ENCODE measurements around the gene FAT4.

Gene FAT4, protein sequence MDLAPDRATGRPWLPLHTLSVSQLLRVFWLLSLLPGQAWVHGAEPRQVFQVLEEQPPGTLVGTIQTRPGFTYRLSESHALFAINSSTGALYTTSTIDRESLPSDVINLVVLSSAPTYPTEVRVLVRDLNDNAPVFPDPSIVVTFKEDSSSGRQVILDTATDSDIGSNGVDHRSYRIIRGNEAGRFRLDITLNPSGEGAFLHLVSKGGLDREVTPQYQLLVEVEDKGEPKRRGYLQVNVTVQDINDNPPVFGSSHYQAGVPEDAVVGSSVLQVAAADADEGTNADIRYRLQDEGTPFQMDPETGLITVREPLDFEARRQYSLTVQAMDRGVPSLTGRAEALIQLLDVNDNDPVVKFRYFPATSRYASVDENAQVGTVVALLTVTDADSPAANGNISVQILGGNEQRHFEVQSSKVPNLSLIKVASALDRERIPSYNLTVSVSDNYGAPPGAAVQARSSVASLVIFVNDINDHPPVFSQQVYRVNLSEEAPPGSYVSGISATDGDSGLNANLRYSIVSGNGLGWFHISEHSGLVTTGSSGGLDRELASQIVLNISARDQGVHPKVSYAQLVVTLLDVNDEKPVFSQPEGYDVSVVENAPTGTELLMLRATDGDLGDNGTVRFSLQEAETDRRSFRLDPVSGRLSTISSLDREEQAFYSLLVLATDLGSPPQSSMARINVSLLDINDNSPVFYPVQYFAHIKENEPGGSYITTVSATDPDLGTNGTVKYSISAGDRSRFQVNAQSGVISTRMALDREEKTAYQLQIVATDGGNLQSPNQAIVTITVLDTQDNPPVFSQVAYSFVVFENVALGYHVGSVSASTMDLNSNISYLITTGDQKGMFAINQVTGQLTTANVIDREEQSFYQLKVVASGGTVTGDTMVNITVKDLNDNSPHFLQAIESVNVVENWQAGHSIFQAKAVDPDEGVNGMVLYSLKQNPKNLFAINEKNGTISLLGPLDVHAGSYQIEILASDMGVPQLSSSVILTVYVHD (N-terminal part only)

DNA sequence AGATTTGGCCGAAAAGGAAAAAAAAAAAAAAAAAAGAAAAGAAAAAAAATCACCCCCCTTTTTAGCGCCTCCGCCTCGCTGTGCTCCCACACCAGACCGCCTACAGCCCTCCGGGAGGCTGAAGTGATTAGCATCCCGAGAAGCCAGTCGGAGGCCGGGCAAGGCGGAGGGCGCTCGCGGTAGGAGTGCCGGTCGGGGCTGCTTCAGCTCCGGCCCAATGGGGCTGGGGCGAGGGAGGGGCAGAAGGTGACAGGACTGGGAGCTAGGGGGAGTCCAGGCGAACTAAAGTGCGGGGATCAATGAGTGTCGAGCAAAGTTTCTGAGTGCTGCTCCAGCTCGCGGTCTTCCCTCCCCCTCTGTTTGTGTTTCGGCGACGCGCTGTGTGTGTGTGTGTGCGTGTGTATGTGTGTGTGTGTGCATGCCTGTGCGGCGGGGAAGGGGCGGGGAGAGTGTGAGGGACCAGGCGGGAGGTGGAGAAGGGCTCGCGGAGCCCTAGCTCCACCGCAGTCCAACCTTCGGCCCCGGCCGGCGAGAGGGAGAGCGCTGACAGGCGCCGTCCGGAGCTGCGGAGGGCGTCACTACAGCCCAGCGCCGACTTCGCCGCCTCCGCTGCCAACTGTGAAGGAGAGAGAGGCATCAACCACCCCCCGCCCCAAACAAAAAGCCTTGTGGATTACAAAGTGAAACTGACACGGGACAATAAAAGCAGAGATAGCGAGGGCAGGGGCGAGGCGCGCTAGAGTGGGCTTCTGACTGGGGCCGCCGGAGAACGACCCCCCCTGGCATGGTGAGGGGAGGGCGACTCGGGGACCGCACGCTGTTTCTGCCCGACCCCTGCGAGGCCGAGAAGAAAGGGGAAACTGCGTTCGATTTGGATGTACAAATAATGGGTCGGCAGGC is at the start of gene FAT4:
Gene FAT4, plus strand, starts transcription at position 280 of the 900 bp plus-strand sequence. CDS start 1,457 bp downstream, outside the sequence.
- DNase-seq (ENCODE audit: low read depth, low spot score), result peak; percentile 99

DNA sequence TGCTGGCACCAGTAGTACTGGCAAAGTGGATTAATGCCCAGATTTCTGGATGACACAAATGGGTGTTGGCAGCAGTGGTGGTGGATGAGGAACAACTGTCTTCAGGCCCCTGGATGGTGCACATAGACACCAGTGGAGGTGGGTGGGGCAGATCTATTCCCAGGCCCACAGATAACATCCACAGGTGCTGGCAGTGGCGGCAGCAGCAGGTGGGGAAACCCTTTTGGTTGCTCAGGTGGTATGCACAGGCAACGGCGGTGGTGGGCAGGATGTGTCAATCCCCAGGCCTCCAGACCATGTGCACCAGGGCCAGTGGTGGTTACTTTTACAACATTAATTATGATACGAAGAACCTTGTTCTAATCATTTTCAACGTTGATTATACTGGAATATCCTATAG is 48.9 kb upstream of the FAT4 start:
- DNase-seq (ENCODE audit: low read depth, low spot score), result no peak

DNA sequence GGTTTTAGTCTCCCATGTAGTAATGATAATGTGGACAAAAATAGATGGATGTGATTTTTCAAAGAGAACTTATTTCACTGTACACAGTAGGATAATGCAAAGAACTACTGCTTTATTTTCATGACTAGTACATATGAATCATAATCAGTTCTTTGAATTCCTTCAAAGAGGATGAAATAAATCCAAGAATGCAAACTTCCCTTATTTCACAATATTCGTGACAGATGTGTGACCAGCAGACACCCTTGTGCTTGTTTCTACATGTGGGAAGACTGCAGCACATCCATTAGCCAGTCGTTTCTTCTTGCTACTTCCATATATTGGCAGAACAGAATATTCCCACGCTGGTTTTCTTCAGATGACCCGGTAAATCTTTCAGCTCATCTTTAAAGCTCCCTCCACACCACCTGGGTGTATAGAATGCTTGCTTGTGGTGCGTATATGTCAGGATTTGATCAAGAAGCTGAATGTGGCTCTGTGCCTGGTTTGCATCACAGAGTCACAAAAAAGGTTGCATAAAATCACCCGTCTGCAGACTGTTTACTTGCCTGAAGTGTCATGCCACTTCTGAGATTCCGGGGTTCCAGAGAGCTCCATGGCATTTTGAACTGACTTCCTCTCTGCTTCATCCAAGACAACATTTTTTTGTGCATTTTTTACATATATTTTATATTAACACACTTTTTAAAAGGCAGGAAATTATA is 47.7 kb upstream of the FAT4 start:
- DNase-seq (ENCODE audit: low read depth, low spot score), result no peak

DNA sequence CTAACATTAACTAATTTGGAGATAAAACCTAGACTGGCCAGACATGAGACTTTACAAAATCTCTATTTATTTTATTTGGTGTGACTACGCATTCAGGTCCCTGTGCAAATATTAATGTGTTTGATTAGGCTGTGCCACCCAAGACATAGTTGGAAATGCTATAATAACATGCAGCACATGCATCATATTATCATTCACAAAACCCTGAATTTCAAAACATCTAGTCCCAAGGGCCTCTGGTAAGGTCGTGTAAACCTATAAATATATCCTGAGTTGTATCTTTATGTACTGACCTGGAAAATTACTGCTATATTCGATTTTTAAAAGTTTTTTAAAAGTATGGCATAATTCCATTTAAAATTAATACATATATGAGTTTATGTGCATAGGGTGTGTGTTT is 47.1 kb upstream of the FAT4 start:
- DNase-seq (ENCODE audit: low read depth, low spot score), result no peak

DNA sequence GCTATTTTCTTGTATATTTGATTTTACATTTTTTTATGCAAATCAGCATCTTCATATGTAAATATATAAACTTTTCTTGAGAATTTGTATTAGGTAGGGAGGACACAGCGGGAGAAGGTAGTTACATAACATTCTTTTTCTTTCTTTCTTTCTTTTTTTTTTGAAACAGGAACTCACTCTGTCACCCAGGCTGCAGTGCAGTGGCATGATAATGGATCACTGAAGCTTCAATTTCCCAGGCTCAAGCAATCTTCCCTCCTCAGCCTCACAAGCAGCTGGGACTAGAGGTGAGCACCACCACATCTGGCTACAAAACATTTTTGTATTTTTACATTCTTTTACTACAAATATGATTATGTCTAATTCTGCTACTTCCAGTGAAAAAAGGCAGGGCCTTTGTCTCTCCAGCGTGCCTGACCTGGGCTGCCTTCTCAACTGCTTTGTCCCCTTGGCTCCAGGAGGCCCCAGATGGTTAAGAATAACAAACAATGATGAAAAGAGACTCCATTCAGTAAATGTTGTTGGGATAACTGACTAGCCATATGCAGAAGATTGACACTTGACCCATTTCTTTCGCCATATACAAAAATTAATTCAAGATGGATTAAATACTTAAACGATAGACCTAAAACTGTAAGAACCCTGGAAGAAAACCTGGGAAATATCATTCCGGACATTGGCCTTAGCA is 46.5 kb upstream of the FAT4 start:
- no peak for DNase-seq (ENCODE audit: low read depth, low spot score)

DNA sequence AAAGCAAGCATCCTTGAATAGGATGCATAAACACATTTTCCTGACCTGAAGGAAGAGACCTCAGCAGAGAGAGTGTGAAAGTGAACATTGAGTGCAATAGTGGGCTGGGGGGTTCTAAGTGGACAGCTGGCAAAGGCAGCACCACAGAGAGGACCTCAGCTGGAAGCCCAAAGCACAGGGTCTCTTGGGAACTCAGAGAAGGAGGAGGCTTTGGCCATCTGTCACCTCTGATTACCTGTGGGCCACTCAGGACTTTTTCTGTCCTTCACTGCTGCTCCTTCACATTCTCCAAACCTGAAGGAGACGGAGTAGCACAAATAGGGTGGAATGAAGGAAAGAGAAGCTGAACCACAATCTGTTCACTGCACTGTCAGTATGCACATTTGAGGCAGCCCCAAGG is 37.9 kb upstream of the FAT4 start:
- no peak for DNase-seq (ENCODE audit: low read depth, low spot score)

DNA sequence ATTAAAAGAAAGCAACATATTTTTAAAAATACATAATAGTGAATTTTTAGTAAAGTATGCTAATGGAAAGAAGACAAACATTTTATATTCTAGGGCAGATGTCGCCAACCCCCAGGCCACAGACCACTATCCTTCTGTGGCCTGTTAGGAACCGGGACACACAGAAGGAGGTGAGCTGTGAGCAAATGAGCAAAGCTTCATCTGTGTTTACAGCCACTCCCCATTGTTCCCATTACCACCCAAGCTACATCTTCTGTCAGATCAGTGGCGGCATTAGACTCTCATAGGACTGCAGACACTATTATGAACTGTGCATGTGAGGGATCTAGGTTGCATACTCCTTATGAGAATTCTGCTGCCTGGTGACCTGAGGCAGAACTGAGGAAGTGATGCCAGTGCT is 37.0 kb upstream of the FAT4 start:
- DNase-seq (ENCODE audit: low read depth, low spot score), result no peak

DNA sequence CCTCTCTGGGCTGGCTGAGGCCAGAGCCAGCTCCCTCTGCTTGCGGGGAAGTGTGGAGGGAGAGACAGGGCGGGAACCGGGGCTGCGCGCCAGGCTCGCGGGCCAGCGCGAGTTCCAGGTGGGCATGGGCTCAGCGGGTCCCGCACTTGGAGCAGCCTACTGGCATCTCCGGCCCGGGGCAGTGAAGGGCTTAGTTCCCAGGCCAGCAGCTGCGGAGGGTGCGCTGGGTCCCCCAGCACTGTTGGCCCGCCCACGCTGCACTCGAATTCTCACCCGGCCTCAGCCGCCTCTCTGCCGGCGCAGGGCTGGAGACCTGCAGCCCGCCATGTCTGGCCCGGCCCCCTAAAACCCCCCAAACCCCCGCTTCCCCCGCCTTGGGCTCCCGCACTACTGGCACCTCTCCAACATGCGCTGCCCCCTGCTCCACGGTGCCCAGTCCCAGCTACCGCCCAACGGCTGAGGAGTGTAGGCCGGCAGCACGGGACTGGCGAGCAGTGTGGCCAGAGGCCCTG is 33.8 kb upstream of the FAT4 start:
- no peak for DNase-seq (ENCODE audit: low read depth, low spot score)

DNA sequence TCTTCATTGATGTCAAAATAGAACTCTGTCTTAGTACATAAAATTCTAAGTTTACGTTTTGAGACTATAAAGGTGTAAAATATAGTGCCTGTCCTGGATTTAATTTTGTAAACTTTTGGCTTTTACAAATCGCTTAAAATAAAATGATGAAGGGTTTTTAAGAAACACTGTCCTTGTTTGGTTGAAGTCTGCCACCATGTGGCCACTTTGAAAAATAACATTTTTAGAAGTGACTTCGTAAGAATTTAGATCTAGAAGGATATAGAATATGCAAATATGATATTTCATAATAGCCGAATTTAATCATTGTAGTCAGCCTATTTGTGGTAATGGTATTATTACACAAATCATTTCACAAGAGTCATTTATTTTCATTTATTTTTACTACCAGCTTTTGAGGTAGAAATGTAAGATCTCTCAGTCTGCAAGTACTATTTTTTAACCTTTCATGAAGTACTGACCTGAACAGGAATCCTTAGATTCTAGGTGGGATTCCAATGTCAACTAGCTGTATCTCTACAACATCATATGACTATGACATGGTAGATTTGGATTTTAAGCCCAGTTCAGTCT is 31.0 kb upstream of the FAT4 start:
- peak; percentile 48 for DNase-seq (ENCODE audit: low read depth, low spot score)

DNA sequence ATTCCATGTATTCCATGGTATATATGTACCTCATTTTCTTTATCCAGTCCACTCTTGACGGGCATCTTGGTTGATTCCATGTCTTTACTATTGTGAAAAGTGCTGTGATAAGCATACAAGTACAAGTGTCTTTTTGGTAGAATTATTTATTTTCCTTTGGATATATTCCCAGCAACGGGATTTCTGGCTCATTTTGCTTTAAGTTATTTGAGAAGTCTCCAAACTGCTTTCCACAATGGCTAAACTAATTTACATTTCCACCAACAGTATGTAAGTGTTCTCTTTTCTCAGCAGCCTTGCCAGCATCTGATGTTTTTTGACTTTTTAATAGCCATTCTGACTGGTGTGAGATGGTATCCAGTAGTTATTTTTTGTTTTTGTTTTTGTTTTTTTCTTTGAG is 17.6 kb upstream of the FAT4 start:
- DNase-seq (ENCODE audit: low read depth, low spot score), result no peak

DNA sequence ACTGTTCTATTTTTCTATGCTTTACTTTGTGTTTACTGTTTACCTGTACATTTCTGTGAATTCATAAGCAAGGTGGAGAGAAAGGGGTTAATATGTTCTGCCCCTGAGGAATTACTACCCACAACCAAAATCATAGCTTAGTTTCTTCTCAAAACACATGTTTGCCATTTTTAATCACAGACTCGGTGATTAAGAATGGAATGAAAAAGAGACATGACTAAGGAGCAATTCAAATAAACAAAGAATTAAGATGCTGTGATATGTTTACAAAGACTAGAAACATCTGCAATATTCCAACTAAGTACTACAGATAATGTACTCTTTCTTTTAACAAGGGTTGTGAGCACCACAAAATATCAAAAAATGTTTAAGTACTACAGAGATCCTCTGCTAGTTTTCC is 11.7 kb upstream of the FAT4 start:
- no peak for DNase-seq (ENCODE audit: low read depth, low spot score)

DNA sequence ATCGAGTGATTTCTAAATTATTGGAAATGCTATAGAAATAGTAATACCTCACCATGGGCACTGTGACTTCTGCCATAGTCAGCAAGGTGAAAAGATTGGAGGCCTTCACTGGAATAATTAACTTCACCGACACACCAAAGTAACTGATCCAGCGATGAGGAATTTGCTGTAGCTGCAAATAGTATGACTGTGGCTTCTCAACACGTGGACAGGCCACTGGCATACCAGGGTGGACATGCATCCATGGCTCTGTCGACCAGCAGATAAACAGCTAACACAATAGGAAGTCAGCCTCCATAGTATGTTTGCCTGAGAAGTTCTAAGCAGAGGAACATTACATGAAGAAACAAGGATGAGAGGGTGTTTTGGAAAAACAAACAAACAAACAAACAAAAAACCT is 10.9 kb upstream of the FAT4 start:
- DNase-seq (ENCODE audit: low read depth, low spot score), result no peak

DNA sequence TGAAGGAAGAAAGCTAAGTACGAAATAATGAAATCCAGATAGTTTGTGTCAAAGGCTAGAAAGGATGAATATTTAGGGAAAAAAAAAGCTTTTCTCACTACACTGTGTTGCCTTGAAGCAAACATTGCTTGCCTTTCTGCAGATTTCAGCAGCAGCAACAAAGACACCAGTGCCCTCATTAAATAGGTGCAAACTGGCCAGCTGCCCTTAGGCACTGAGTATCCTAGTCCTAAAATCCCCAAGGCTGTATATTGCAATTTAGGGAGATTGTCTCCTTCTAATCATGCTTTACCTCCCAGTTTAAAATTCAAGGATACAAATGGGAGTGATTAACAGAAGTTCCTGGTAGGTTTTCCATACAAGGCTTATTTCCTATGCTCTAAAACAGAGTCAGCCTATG is 8.6 kb upstream of the FAT4 start:
- no peak for DNase-seq (ENCODE audit: low read depth, low spot score)

DNA sequence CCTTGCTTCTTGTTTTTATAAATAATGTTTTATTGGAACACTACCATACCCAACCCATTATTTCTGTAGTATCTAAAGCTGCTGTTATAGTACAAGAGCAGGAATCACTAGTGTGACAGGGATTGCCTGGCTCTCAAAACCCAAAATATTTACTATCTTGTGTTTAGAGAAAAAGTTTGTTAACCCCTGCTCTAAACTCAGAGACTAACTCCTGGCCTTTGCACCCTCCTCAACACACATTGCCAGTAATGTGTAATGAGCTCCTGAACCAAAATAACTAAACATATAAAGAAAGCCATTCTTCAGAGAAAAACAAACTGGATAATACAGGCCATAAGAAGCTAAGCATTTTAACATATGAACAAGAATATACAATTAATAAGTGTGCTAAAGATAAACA is 8.2 kb upstream of the FAT4 start:
- DNase-seq (ENCODE audit: low read depth, low spot score), result no peak

DNA sequence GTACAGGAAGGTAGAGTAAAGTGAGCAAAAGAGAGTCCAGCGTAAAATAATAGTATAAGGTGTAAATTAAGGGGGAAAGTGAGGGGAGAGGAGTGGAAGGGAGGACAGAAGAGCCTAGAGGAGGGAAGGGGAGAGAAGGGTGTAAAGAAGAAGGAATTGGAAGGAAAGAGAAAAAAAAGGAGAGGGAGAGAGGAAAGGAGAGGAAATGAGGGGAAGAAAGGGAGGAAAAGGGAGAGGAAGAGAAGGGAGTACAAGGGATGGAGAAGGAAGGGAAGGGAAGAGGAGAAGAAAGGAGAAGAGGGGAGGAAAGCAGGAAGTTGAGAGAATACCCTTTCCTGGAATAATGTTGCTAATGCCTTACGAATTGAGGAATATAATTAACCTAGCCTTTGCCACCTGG is 3.3 kb upstream of the FAT4 start:
- no peak for DNase-seq (ENCODE audit: low read depth, low spot score)

DNA sequence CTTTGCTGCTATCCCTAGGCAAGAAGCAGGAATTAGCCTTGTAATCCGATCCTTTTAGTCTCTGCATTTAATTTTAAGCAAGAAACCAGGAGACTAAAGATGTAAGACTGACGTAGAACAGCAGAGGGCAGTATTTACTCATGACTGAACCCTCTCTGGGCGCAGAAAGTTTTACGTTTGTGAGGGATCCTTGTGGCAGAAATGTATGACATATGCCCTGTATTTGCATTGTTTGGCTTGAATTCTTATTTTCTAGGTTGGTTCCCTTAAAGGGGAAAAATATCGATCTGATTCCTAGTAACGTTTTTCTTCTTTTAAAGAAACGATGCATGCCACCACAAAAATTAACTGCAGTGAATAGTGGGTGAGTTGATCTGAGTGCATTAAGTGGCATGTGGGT is 1.3 kb upstream of the FAT4 start:
- DNase-seq (ENCODE audit: low read depth, low spot score), result peak; percentile 92

DNA sequence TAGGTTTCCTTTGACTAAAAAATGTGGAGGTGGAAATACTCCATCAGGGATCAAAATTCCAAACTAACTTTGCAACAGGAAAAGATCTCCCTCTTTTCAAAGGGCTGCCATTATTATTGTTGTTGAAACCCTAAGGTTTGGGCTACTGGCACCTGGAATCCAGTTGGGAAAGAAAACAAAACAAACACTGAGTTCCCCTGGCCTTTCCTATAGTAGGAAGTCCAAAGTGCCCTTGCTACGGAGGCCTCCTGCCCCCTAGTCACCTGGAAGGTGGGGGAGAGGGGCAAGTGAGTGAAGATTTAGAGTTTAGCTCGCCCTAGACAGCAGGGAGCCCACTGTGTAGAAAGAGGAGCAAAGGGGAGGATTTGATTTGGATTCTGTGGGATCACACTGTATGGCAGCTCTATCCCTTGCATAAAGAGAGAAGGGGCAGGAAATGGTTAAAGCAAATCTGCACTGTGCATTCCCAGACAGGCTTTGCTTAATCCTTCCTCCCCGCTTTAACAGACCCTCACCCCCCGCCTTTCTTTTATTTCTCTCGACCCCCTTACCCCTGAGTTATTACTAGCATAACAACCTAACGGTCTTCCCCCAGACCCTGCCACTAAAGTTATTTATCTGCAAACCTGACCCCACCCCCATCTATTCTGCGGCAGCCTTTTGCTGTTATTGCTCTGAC is 627 bp upstream of the FAT4 start:
- peak; percentile 14 for DNase-seq (ENCODE audit: low read depth, low spot score)

DNA sequence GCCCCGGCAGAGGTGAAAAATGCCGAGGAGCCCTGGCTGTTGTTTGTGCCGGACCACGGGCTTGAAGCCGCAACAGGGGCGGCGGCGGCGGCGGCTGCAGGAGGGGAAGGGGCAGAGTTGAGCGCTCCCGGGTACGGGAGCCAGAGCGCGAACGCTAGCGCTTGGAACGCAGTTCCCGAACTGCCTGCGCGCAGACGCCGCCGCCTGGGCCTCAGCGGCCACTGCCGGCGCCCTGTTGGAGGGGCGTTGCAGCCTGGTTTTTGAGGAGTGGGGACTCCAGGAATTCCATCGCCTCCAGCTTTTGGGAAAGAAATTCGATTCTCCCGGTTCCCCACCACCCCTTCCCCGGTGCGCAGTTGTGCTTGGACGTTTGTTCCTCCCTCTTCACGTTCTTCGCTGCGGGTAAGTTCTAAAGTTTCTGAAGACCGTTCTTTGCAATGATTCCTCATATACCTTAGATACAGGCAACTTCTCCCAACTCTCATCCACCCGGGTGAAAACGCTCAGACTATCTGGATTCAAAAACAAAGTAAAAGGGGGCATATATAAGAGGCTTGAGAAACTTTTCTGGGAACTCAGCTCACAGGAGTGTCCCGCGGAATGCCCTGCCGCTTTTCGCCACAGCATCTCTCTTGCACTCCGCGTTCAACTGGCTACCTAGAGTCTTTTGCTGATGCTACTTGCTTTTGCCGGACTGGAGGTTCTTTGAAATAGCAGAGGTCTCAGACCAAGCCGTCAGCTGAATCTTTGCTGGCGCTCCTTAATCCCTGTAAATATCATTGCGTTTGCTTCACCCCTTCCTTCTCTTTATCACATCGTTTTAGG is 1.0 kb downstream of the FAT4 start:
- DNase-seq (ENCODE audit: low read depth, low spot score), result peak; percentile 84
